Stomach (tissue), 9 donors: ENCODE measurements around the gene PI4K2B. TPM values are rescaled to one million over a fixed set of nuclear protein-coding genes. Genes with fewer than 3 reads are reported as not detected.

Experiments used
- DNase-seq, 2 donors: peaks; one replicate each; pipeline versions ENCODE4 v3.0.0 to v3.0.0-alpha.2; 2013 to 2019
- H3K27ac ChIP-seq, 5 donors: fragments of 200-600 bp in 4 of 5; sonication (generic) in 4 of 5; one replicate each; pipeline ENCODE4 v1.5.1; 2013 to 2019; ENCODE audit warnings: mild to moderate bottlenecking in 1 of 5, moderate library complexity in 1 of 5
- H3K27me3 ChIP-seq, 3 donors: fragments of 200-600 bp; sonication (generic); one replicate each; pipeline ENCODE4 v1.5.1; 2017 to 2019; ENCODE audit warnings: mixed run types in 1 of 3
- H3K36me3 ChIP-seq, 4 donors: fragments of 200-600 bp; sonication (generic); 1 replicate in 3 of 4; 2 replicates in 1 of 4; pipeline ENCODE4 v1.5.1; 2016 to 2019
- H3K4me1 ChIP-seq, 4 donors: fragments of 200-600 bp; sonication (generic); one replicate each; pipeline ENCODE4 v1.5.1; 2016 to 2019
- H3K4me3 ChIP-seq, 4 donors: fragments of 200-600 bp; sonication (generic) in 3 of 4; one replicate each; pipeline ENCODE4 v1.5.1; 2016 to 2019; ENCODE audit warnings: mild to moderate bottlenecking in 1 of 4
- H3K9me3 ChIP-seq, 4 donors: fragments of 200-600 bp; sonication (generic); one replicate each; pipeline ENCODE4 v1.5.1; 2016 to 2019
- EP300 ChIP-seq: sonication (generic); formaldehyde crosslinking; IDR thresholded peaks from one replicate; pipeline ENCODE4 v1.6.1; 2017; ENCODE audit warnings: antibody characterized with exemption
- POLR2A ChIP-seq, 4 donors: fragments of 450-650 bp; IDR thresholded peaks; one replicate each; pipeline ENCODE4 v1.6.1; 2016; ENCODE audit warnings: antibody characterized with exemption in 4 of 4, control low read depth in 2 of 4, mild to moderate bottlenecking in 1 of 4, moderate library complexity in 1 of 4
- POLR2AphosphoS5 ChIP-seq, 3 donors: sonication (generic); formaldehyde crosslinking; IDR thresholded peaks; one replicate each; pipeline ENCODE4 v1.6.1; 2016; ENCODE audit warnings: antibody characterized with exemption in 3 of 3
- WGBS, 5 donors: extraction: QIAGEN DNeasy Blood & Tissue Kit in 3 of 5; methylation state at CpG; one replicate each; pipeline versions ENCODE4 v1.1.5 to v1.1.7; 2013 to 2018; 5-methylcytosine and 5-hydroxymethylcytosine counted together
- intact Hi-C: fragments of 100-400 bp; cut with DNase I; formaldehyde crosslinking; loops from one replicate; pipeline ENCODE4 v1.15.1; 2023; ENCODE audit warnings: low total_unique reads
- polyA plus RNA-seq, 3 donors: library from polyadenylated mRNA; stranded (reverse); fragments of 200-250 nt; gene quantifications; one replicate each; pipeline ENCODE4 v1.2.3, GENCODE V29; 2013
- total RNA-seq, 5 donors: library from RNA; depleted of rRNA; stranded (reverse); fragments of >200 nt; gene quantifications; one replicate each; pipeline versions ENCODE4 v1.1.0 to v1.2.3, GENCODE V29; 2014 to 2016
- TF ChIP-seq, protein P1 (sequence below), 7 experiments: fragments of 450-650 bp in 4 of 7; fragments of 200-600 bp in 3 of 7; sonication (generic) in 3 of 7; IDR thresholded peaks; one replicate each; pipeline ENCODE4 v1.5.1; 2016 to 2019; ENCODE audit warnings: antibody characterized with exemption in 7 of 7, control low read depth in 2 of 7, mild to moderate bottlenecking in 1 of 7
- donor health status: healthy with polysubstance abuse.
- donor health status: Bipolar disorder and iron deficiency.
- donor health status: healthy.

The PI4K2B gene
- total and polyA plus RNA-seq, 8 donors, result 9.3 to 65.2 (median 21.5) TPM

- H3K27me3 ChIP-seq, result no peaks in the 10 kb centered on the region
- H3K36me3 ChIP-seq, result peaks cover 0 to 20% (median 17%) of the 10 kb centered on the region in 4 donors
- peaks cover 0 to 5% (median 2%) of the 10 kb centered on the region in 4 donors for H3K9me3 ChIP-seq
- H3K27ac ChIP-seq, result no peak overlapping the region
- TF ChIP-seq POLR2AphosphoS5 (IDR thresholded peaks at IDR 0.05) (no peak), EP300 (no peak), POLR2A (IDR thresholded peaks at IDR 0.05) (no peak)
- TF ChIP-seq, protein P1, sequence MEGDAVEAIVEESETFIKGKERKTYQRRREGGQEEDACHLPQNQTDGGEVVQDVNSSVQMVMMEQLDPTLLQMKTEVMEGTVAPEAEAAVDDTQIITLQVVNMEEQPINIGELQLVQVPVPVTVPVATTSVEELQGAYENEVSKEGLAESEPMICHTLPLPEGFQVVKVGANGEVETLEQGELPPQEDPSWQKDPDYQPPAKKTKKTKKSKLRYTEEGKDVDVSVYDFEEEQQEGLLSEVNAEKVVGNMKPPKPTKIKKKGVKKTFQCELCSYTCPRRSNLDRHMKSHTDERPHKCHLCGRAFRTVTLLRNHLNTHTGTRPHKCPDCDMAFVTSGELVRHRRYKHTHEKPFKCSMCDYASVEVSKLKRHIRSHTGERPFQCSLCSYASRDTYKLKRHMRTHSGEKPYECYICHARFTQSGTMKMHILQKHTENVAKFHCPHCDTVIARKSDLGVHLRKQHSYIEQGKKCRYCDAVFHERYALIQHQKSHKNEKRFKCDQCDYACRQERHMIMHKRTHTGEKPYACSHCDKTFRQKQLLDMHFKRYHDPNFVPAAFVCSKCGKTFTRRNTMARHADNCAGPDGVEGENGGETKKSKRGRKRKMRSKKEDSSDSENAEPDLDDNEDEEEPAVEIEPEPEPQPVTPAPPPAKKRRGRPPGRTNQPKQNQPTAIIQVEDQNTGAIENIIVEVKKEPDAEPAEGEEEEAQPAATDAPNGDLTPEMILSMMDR (IDR thresholded peaks at IDR 0.05), result no peak
- no peak for DNase-seq
- H3K4me3 ChIP-seq, result no peak overlapping the region
- intact Hi-C loops, result no loop called here
- peaks cover 0 to 9% (median 6%) of the 10 kb centered on the region in 4 donors for H3K4me1 ChIP-seq
- WGBS, 5 donors, result 65 to 84% (median 74%) methylated on average over 3 of the region's 3 CpGs
These were observed 50.6 kb downstream of the PI4K2B start for GRCh38 chr4:25284466-25284865.

DNA sequence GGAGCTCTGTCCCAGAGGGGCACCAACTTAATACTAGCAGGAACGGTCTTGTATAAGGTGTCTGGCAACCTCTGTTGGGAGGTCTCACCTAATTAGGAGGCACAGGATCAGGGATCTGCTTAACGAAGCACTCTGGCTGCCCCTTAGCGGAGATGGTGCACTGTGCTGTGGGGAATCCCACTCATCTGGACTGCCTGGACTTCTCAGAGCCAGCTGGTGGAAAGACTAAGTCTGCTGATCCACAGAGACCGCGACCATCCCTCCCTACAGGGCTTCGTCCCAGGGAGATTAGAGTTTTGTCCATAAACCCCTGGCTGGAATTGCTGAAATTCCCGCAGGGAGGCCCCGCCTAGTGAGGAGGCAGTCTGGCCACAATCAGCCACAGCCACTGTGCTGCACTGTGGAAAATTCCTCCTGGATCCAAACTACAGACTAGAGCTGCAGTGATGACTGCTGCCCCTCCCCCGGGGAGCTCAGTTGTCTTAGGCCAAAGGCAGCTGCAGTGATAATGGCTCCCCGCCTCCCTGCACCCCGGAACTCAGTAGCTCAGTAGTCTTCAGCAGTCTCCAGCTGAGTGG is 56.7 kb downstream of the PI4K2B start:
- 70 to 83% (median 77%) methylated on average over 5 to 11 of the region's 11 CpGs for WGBS, 5 donors
- intact Hi-C loops, result no loop called here
- no peak for DNase-seq

GRCh38 chr4:25291158-25291733 is 57.4 kb downstream of the PI4K2B start:
- TF ChIP-seq POLR2AphosphoS5 (IDR thresholded peaks at IDR 0.05), result no peak
- TF ChIP-seq, protein P1 (IDR thresholded peaks at IDR 0.05), result no peak
- TF ChIP-seq EP300, result no peak
- TF ChIP-seq POLR2A (IDR thresholded peaks at IDR 0.05), result no peak
- Histone ChIP-seq H3K9me3 (peaks cover 0 to 5% (median 2%) of the 10 kb centered on the region in 4 donors), H3K4me1 (no peaks in the 10 kb centered on the region), H3K27ac (no peak overlapping the region), H3K4me3 (no peak overlapping the region), H3K27me3 (no peaks in the 10 kb centered on the region), H3K36me3 (no peaks in the 10 kb centered on the region)
- WGBS, 5 donors, result 79 to 87% (median 84%) methylated on average over 12 of the region's 12 CpGs
- no peak for DNase-seq
- intact Hi-C loops, result no loop called here

More for the DNA sequence above, 56.7 kb downstream of the PI4K2B start:
- H3K27me3 ChIP-seq, result no peaks in the 10 kb centered on the region
- TF ChIP-seq, protein P1 (IDR thresholded peaks at IDR 0.05), result no peak
- TF ChIP-seq EP300 (no peak), POLR2A (IDR thresholded peaks at IDR 0.05) (no peak), POLR2AphosphoS5 (IDR thresholded peaks at IDR 0.05) (no peak)
- peaks cover 0 to 5% (median 2%) of the 10 kb centered on the region in 4 donors for H3K9me3 ChIP-seq
- no peak overlapping the region for H3K27ac ChIP-seq
- no peaks in the 10 kb centered on the region for H3K4me1 ChIP-seq
- H3K4me3 ChIP-seq, result no peak overlapping the region
- no peaks in the 10 kb centered on the region for H3K36me3 ChIP-seq

GRCh38 chr4:25297528-25298242 is 63.9 kb downstream of the PI4K2B start:
- Histone ChIP-seq H3K27ac (no peak overlapping the region), H3K4me1 (peaks cover 0 to 17% (median 11%) of the 10 kb centered on the region in 4 donors), H3K4me3 (no peak overlapping the region), H3K36me3 (no peaks in the 10 kb centered on the region), H3K27me3 (peaks cover 0 to 7% (median 0%) of the 10 kb centered on the region in 3 donors), H3K9me3 (no peaks in the 10 kb centered on the region)
- intact Hi-C loops, result no loop called here
- DNase-seq, result no peak
- TF ChIP-seq, protein P1 (IDR thresholded peaks at IDR 0.05), result no peak
- TF ChIP-seq EP300 (no peak), POLR2AphosphoS5 (IDR thresholded peaks at IDR 0.05) (no peak), POLR2A (IDR thresholded peaks at IDR 0.05) (no peak)
- WGBS, 5 donors, result 79 to 88% (median 82%) methylated on average over 5 of the region's 5 CpGs
